Skeletal muscle cell (primary cell): Measurements from ENCODE around the gene DNAH17.

Experiments used
- DNase-seq: peaks from one replicate; pipeline ENCODE4 v3.0.0-alpha.2; 2010; ENCODE audit warnings: low read depth
- H3K4me3 ChIP-seq: 2 replicates; pipeline ENCODE4 v1.5.1; 2011; ENCODE audit warnings: low read depth, mild to moderate bottlenecking, control low read depth, low read length, moderate library complexity

The DNAH17 gene

DNA sequence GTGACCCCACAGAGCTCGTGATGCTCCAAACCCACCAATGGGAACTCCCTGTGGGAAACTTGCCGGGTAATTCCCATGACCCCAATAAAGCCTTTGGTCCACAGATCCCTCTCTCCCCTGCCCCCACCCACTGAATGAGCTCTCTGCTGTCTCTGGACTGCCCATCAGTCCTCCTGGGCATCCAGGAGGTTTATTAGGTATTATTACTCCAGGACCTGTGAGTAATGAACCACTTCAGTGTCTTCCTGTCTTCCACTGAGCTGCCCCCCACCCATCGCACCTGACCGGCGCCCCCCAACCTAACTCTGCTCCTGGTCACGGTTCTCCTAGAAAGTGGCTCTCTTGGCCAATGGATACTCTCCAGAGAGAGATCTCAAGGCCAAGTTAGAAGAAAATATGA lies 28.7 kb upstream of the DNAH17 start:
- H3K4me3 ChIP-seq, result no peak overlapping the region
- no peak for DNase-seq

DNA sequence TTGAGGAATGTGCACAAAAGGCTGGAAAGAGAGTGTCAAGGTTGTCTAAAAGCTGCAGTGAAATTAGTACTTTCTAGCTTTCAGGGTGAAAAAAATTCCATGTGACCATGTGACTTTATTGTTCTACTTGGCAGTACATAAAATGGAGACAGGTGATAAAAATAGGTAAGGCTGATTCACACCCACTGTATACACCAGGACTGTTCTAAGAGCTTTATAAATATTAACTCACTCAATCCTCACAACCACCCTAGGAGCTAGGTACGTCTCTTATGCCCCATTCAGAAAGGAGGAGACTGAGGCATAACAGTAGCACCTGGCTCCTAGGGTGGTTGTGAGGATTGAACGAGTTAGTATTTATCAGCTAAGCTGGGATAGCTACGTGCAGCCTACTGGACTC lies 28.2 kb upstream of the DNAH17 start:
- no peak for DNase-seq
- H3K4me3 ChIP-seq, result no peak overlapping the region

DNA sequence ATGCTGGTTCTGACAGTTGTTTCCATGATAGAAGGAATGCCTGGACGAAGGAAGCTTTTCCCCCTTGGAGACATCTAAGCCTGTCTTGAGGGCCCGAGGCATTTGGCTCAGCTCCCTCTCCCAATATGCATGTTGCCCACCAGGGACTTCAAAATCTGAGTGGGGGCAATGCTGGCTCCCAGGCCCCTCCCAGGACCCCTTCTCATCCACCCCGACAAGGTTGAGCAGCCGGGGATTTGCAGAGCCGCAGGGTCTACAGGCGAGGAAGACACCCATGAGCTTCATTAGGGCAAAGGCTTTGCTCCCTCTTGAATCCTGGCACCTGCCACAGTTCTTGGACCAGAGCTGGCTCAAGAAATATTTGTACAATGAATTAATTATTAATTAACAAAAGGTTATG lies 25.1 kb upstream of the DNAH17 start:
- DNase-seq, result no peak
- no peak overlapping the region for H3K4me3 ChIP-seq

DNA sequence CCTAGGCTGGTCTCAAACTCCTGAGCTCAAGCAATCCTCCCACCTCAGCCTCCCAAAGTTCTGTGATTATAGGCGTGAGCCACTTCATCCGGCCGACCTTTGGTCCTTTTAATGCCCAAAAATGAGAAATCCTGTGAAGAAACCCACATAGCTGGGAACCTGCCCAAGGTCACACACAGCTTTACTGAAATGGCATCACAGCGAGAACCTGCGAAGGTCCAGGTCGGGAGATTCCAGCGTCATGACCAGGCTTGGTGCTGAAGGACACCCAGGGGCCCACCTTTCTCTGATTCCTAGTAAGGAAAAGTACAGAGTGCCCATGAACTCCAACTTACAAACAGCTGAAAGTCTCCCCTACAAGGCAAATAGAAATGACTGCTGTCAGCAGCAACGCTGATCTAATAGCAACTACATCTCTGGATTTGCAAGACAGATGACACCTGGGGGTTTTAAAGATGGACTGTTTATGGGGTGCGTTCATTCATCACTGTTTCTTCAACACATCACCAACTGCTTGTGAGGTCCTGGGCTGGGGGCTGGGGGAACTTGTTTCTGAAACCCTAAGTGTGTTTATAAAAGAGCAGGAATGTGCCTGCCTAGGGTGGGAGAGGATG lies 24.5 kb upstream of the DNAH17 start:
- no peak overlapping the region for H3K4me3 ChIP-seq
- DNase-seq, result no peak

DNA sequence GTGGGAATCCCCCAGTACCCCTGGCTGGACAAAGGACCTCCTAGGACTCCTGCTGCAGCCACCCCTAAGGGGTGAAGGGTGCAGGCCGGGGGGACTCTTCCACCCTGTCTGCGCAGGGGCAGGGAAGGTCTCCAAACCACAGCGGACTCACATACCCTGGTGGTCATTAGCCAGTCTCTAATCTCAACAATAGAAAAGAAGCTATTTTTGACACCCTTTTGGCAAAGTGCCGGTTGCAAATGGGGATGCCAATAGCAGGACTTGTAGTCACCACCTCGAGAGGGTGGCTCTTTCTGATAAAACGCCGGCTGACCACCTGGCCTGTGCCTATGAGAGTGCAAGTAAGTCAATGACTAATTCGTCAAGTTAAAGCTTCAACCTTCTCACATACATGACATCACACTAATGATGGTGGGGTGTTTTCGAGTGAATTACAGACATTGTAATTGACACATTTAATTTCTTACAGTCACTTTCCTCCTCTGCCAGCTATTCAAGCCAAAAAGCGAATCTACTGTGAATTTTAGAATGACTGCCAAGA lies 23.1 kb upstream of the DNAH17 start:
- DNase-seq, result no peak
- H3K4me3 ChIP-seq, result no peak overlapping the region

DNA sequence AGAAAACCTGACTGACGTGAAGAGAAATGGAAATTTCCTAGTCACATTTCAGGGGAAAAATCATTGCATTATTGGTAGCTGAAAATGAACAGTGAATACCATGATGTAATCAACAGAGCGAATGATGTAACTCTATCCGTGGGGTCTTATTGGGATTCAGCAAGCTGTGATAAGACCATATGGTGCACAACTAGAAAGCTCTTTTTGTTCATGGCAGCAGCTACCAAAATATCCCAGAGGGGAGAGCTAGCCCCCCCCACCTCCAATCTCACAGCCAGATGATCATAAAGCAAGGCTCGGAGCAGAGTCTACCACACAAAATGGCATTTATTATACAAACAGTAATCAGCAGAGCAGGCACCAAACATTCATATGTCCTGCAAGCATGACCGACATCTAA lies 22.2 kb upstream of the DNAH17 start:
- DNase-seq, result no peak
- H3K4me3 ChIP-seq, result no peak overlapping the region

DNA sequence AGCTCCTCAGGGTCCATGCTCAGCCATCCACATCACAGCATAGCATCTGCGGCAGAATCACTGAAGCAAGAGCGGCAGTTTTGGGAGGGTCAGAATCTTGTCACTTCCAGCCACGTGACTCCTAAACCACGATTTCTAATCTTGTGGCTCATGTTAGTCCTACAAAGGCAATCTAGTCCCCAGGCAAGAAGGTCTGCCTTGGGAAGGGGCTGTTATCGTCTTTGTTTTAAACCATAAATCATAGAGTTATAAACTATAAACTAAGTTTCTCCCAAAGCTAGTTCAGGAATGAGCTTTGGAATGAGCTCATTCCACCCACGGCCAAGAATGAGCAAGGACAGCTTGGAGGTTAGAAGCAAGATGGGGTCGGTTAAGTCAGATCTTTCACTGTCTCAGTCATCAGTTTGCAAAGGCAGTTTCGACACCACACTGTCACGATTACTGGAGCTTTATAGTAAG lies 20.8 kb upstream of the DNAH17 start:
- no peak overlapping the region for H3K4me3 ChIP-seq
- DNase-seq, result peak; percentile 63

DNA sequence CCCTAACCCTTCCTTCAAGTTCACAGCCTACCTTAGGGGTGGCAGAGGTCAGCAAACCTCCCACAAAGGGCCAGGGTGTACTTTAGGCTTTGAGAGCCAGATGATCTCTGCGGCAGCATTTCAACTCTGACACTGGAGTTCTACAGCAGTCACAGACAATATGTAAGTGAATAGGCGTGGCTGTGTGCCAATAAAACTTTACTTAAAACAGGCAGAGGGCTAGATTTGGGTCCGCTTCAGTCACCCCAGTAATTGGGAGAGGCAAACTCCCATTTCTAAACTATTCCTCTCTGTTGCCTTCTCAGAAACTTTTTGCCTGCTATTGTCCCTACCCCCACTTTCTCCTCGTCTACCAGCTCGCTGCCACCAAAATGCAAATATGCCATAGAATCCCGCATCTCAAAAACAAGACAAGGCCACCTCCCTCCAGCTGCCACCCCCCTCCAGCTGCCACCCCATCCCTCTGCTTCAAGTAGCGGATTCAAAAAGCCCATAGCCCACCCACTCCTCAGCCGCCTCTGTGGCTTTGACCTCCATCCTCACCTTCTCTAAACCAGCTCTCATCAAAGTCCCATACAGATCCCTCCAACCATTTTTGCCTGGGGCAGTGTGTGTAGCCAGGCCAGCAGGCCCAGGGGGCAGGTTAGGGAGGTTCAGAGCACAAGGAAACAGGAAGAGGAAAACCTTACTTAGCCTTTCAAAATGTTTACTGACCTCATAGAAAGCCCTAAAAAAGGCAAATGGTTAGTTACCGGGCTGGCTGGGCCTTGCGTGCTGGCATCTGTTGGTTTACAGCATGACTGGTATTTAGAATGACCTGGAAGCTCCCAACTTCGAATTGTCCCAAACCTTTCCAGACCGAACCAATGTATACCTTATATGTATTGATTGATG lies 19.9 kb upstream of the DNAH17 start:
- H3K4me3 ChIP-seq, result no peak overlapping the region
- no peak for DNase-seq

DNA sequence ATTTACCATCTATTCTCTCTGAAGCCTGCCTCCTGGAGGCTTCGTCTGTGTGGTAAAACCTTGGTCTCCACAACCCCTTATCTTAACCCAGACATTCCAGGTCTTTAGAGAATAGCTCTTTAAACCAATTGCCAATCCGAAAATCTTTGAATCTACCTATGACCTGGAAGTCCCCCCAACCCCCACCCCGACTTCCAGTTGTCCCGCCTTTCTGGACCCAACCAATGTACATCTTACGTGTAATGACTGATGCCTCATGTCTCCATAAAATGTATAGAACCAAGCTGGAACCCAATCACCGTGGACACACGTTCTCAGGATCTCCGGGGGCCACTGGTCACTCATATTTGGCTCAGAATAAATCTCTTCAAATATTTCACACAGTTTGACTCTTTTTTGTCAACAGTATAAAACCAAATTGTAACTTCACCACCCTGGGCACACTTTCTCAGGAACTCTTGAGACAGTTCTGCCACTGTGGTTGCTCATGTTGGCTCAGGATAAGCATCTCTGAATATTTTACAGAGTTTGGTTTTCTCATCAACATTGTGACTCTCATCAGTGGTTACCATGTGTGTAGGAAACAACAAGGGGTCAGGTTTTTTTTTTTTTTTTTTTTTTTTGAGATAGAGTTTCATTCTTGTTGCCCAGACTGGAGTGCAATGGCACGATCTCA lies 18.1 kb upstream of the DNAH17 start:
- no peak overlapping the region for H3K4me3 ChIP-seq
- no peak for DNase-seq

DNA sequence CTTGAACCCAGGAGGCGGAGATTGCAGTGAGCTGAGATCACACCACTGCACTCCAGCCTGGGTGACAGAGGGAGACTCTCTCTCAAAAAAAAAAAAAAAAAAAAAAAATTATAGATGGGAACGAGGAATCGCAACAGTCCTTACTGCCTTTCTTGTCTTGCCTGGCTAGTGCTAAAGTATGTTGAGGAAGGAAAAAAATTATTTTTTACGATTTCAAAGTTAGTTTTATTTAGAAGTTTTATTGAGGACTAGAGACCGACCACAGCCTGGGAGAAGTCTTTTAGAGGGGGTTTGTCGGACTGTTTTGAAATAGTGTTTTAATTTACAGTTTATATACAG lies 15.8 kb upstream of the DNAH17 start:
- DNase-seq, result no peak
- no peak overlapping the region for H3K4me3 ChIP-seq

DNA sequence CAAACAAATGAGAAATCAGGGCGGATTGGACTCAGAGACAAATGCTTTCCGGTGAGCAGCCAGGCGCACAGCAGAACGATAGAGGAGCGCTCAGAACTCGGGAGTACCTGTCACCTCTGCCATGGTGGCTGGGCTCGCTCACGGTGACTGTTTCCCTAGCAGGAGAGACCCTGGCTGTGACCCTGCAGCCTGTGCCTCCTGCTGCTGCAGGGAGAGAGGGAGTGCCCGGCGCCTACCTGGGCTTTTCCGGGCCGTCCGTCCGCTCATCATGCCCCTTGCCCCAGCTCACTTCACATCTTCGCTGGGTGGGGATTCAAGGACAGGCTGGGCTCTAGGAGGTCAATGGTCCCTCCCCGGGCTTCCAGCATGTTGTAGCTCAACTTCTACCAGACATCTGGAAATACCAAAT lies 14.1 kb upstream of the DNAH17 start:
- no peak for DNase-seq
- H3K4me3 ChIP-seq, result no peak overlapping the region

DNA sequence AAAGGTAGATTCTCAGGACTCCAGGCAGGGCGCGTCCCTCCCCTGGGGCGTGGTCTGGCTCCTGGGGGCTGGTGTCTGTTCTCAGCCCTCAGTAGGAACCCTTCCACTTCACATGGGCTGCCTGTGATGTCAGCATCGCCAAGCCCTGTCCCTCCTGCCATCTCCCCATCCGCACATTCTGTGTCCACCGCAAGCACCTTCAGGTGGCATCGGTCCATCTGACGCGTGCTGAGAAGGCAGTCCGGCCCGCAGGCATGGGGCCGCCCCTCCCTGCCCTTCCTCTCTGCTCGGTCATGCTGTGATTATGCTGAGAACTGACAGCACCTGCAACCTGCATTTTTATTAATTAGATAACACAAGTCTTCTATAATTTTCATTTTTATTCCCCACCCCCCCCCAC lies 12.7 kb upstream of the DNAH17 start:
- no peak overlapping the region for H3K4me3 ChIP-seq
- DNase-seq, result no peak

DNA sequence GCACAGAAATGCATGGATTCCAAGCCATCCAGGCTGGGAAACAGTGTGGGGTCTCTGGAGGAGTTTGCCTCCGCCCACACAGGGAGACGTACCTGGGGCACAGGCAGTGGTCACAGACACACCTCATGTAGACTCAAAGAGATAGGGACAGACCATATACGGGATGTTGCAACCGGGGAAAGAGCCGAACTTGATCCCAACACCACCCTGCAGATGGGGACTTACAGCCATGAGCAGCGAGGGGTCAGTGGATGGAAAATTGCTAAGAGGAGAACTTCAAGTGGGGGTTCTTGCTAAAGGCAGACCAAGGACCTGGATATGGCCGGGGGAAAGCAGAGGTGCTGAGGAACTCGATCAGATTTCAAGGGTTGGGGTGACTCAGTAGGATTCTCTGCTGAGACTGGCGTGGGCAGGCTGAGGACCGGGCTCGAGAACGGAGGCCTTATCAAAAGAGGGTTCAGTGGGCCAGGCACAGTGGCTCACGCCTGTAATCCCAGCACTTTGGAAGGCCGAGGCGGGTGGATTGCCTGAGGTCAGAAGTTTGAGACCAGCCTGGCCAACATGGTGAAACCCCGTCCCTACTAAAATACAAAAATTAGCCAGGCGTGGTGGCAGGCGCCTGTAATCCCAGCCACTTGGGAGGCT lies 12.0 kb upstream of the DNAH17 start:
- no peak overlapping the region for H3K4me3 ChIP-seq
- no peak for DNase-seq

DNA sequence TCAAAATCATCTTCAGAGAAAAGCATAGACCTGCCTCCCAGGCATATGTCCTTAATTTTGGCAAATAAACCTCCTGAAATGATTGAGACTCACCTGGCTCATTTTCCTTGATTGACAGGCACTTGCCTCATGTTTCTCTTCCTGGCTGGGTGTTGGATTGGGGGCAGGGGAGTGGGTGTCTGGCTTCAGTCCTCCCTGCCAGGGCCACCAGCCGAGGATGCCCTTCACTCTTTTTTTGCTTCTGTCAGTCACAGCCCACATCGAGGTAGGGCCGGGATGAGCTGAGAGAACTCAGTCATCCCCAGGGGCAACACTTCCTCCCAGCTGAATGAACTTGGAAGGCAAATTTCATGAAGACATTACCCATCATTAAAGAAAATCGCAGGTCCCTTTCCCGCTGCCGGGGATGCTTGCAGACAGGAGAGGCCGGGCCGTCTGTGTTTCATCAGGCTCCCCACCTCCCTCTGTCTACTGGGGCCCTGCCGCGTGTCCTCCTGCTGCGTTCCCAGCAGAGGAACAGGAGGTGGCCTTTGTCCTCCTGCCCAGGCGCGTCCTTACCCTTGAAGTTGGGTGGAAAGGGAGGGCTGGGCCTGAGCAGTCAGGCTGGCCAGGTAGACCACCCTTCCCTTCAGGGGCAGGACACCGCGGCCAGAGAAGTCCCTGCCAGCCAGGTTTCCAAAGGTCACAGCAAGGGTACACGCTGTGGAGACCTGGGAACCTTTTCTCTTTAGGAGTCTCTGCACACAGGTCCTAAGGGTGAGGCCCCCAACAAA lies 11.2 kb upstream of the DNAH17 start:
- H3K4me3 ChIP-seq, result no peak overlapping the region
- no peak for DNase-seq

DNA sequence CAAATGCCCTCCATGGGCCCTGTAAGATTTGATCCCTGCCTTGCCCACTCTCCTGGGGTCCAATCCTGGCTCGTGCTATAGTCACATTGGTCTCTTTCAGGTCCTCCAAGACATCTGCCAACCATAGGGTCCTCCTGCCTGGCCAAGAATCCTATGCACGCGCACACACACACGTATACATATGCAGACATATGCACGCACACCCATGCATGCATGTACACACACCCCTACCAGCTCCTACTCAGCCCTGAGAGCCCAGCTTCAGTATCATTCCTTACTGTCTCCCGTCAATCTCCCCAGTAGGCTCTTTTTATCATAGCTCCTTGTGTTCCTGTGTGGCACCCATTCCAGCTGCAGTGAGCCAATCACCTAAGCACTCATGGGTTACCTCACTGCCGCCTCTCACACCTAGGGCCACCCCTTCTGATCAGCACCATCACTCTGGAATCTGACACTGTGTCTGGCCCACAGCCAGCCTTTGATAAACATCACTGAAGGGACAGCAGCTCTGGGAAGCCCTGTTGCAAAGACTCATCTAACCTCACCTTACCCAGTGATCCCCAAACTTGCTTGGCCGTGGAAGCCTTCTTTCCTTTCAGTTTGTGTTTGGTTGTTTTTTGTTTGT lies 7.9 kb upstream of the DNAH17 start:
- no peak for DNase-seq

DNA sequence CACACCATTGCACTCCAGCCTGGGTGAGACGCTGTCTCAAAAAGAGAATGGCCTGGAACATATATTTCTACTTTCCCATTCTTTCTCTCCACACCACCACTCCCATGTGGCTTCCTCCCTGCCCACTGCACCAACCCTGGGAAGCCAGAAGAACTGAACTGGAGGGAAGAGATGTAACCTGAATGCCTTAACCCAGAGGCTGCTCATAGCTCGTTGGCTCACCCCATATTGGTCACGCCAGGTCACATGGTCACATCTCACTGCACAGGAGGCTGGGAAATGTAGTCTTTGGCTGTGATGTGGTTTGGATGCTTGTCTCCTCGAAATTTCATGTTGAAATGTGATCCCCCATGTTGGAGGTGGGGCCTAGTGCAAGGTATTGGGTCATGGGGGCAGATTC lies 5.9 kb upstream of the DNAH17 start:
- DNase-seq, result no peak
- no peak overlapping the region for H3K4me3 ChIP-seq

More for the DNA sequence above, 7.9 kb upstream of the DNAH17 start:
- H3K4me3 ChIP-seq, result no peak overlapping the region

DNA sequence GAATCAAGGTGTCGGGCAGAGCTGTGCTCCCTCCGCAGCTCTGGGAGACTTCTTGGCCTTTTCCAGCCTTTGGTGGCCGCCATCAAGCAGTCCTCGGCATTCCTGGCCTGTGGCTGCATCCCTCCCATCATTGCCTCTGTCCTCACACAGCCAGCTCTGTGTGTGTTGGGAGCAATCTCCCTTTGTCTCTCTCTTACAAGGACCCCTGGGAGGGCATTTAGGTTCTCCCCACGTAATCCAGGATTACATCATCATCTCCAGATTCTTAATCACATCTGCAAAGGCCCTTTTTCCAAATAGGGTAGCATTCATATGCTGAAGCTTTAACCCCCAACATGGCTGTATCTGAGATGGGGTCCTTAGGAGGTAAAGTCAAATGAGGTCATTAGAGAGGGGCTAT lies 4.1 kb upstream of the DNAH17 start:
- DNase-seq, result no peak
- H3K4me3 ChIP-seq, result no peak overlapping the region

DNA sequence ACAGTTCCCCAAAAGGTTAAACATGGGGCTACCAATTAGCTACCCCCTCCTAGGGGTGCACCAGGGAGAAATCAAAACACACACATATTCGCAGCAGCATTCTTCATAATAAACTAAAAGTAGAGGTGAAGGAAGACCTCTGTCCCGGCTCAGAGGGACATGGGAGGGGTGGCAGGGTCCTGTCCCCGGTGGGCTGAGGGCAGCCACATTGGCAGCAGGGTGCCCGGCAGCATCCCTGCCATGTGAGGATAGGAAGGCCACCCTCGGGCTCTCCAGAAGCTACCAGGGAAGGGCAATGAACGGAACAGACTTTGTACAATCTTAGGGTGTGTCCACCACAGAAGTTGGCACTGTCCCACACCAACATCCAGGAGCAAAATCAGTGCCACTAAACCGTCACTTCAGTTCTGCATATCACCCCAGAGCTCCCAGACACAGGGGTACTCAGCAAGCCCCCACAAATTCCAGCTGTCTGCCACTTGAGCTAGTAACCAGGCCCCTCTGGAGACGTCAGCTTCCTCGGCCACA lies 3.1 kb upstream of the DNAH17 start:
- DNase-seq, result no peak
- no peak overlapping the region for H3K4me3 ChIP-seq
